PFSK-1 (cell line): ENCODE data around the gene KCNQ2.

Experiments
- FOXP2 ChIP-seq: optimal IDR thresholded peaks from 2 replicates; pipeline ENCODE3; 2011; ENCODE audit warnings: borderline replicate concordance, control low read depth, inconsistent platforms; ENCODE audit not compliant: insufficient read depth; ENCODE audit errors: extremely low read length, extremely low read depth
- POLR2AphosphoS5 ChIP-seq: IDR thresholded peaks from 2 replicates; pipeline ENCODE4 v1.6.1; 2012; ENCODE audit warnings: low read depth, mild to moderate bottlenecking, control low read depth, low read length, moderate library complexity
- SIN3A ChIP-seq: IDR thresholded peaks from 2 replicates; pipeline ENCODE4 v1.6.1; 2012; ENCODE audit warnings: mild to moderate bottlenecking, low read length, moderate library complexity, borderline replicate concordance; ENCODE audit not compliant: insufficient read depth
- TAF1 ChIP-seq: IDR thresholded peaks from 2 replicates; pipeline ENCODE4 v1.6.1; 2012; ENCODE audit warnings: low read length, control low read depth, borderline replicate concordance; ENCODE audit not compliant: insufficient read depth
- TF ChIP-seq, protein P1 (sequence below), 2 experiments: IDR thresholded peaks; 2 replicates each; pipeline versions ENCODE4 v1.6.1 to v1.8.0; 2011 to 2012; ENCODE audit warnings: low read depth in 2 of 2, low read length in 2 of 2, control low read depth in 1 of 2, inconsistent platforms in 1 of 2, mild to moderate bottlenecking in 1 of 2, moderate library complexity in 1 of 2; ENCODE audit not compliant: insufficient read depth in 1 of 2

DNA sequence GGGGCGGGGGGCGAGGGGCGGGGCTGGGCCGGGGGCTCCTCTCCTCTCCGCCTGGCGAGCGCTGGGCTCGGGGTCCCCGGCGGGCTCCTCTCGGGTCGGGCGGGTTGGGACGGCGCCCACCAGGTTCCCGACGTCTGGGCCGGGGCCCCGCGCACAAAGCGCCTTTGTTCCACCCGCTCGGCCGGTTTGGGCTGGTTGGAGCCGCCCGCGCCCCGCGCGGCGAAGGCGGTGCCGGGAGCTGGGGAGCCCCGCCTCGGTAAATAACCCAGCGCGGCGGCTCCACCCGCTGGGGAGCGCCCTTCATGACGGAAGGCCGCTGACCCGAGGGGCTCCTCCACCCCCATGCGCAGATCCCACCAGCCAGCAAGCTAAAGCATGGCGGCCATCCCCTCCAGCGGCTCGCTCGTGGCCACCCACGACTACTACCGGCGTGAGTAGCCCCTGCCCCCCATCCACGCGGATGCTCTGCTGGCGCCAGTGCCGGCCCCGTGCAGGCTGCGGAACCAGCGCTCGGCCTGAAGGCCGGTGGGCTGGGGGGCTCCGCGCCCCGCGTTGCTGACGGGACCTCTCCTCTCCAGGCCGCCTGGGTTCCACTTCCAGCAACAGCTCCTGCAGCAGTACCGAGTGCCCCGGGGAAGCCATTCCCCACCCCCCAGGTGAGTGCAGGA lies 48.6 kb upstream of the KCNQ2 start:
- TF ChIP-seq POLR2AphosphoS5: no peak; the same call in 1 of the 2 replicates
- TF ChIP-seq, protein P1, sequence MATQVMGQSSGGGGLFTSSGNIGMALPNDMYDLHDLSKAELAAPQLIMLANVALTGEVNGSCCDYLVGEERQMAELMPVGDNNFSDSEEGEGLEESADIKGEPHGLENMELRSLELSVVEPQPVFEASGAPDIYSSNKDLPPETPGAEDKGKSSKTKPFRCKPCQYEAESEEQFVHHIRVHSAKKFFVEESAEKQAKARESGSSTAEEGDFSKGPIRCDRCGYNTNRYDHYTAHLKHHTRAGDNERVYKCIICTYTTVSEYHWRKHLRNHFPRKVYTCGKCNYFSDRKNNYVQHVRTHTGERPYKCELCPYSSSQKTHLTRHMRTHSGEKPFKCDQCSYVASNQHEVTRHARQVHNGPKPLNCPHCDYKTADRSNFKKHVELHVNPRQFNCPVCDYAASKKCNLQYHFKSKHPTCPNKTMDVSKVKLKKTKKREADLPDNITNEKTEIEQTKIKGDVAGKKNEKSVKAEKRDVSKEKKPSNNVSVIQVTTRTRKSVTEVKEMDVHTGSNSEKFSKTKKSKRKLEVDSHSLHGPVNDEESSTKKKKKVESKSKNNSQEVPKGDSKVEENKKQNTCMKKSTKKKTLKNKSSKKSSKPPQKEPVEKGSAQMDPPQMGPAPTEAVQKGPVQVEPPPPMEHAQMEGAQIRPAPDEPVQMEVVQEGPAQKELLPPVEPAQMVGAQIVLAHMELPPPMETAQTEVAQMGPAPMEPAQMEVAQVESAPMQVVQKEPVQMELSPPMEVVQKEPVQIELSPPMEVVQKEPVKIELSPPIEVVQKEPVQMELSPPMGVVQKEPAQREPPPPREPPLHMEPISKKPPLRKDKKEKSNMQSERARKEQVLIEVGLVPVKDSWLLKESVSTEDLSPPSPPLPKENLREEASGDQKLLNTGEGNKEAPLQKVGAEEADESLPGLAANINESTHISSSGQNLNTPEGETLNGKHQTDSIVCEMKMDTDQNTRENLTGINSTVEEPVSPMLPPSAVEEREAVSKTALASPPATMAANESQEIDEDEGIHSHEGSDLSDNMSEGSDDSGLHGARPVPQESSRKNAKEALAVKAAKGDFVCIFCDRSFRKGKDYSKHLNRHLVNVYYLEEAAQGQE (IDR thresholded peaks at IDR 0.05; ENCODE audit: insufficient read depth in 1 of 2, low read depth in 2 of 2, low read length in 2 of 2): no peak
- no peak; the same call in 1 of the 2 replicates for TF ChIP-seq SIN3A
- TF ChIP-seq TAF1: no peak; the same call in 1 of the 2 replicates
- no peak for TF ChIP-seq FOXP2
